ENCODE results near the gene CRYL1. TPM values are rescaled to one million over a fixed set of nuclear protein-coding genes. Genes with fewer than 3 reads are reported as not detected.

Gene CRYL1
- total RNA-seq, 1 experiment from 2014 or later: 5.9 TPM

DNA sequence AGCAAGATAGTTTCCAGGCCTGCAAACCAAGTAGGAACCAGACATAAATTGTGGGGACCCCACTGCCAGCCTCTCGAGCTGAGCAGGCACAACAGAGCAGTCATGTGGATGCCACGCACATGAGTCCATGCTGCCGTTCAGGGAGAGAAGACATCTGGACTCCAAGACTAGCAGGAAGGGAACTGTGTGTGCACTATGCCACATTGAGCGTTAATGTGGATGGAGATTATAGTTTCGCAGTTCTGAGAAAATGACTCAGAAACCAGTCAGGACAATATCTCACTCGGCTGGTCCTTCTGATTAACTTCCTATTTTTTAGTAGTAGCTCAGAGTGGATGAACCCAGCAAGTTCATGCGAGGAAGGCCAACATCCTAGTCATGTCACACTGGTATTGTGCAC lies 124.9 kb downstream of the CRYL1 start:
- intact Hi-C loops (cut with micrococcal nuclease; ENCODE audit: unreplicated experiment): no loop called here
- H3K27ac ChIP-seq (ENCODE audit: low read depth, low read length, poor library complexity, severe bottlenecking): no peak overlapping the region
- no peaks in the 10 kb centered on the region for H3K9me3 ChIP-seq (ENCODE audit: low read depth, low read length, poor library complexity, severe bottlenecking)
- no peaks in the 10 kb centered on the region for H3K4me1 ChIP-seq (ENCODE audit: insufficient read depth, low read length, poor library complexity, severe bottlenecking)
- TF ChIP-seq EZH2 (IDR thresholded peaks at IDR 0.05; ENCODE audit: borderline replicate concordance, low read depth, low read length, poor library complexity, severe bottlenecking): no peak
- TF ChIP-seq, protein P1, sequence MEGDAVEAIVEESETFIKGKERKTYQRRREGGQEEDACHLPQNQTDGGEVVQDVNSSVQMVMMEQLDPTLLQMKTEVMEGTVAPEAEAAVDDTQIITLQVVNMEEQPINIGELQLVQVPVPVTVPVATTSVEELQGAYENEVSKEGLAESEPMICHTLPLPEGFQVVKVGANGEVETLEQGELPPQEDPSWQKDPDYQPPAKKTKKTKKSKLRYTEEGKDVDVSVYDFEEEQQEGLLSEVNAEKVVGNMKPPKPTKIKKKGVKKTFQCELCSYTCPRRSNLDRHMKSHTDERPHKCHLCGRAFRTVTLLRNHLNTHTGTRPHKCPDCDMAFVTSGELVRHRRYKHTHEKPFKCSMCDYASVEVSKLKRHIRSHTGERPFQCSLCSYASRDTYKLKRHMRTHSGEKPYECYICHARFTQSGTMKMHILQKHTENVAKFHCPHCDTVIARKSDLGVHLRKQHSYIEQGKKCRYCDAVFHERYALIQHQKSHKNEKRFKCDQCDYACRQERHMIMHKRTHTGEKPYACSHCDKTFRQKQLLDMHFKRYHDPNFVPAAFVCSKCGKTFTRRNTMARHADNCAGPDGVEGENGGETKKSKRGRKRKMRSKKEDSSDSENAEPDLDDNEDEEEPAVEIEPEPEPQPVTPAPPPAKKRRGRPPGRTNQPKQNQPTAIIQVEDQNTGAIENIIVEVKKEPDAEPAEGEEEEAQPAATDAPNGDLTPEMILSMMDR (conservative IDR thresholded peaks at IDR 0.05; ENCODE audit: low read depth, low read length): no peak
- H3K36me3 ChIP-seq (ENCODE audit: insufficient read depth, low read length, poor library complexity, severe bottlenecking): no peaks in the 10 kb centered on the region
- no peak overlapping the region for H3K4me3 ChIP-seq (ENCODE audit: low read depth, low read length, poor library complexity, severe bottlenecking)
- no peaks in the 10 kb centered on the region for H3K27me3 ChIP-seq (replicated peaks; ENCODE audit: insufficient read depth, low read depth, low read length, poor library complexity)
- no TSS peak for BruUV-seq (replicated peaks)
- CTCF ChIA-PET: no interaction called here
- POLR2A ChIA-PET (ENCODE audit: low non-redundant PET): no interaction called here
- no peak for DNase-seq (ENCODE audit: low spot score)

DNA sequence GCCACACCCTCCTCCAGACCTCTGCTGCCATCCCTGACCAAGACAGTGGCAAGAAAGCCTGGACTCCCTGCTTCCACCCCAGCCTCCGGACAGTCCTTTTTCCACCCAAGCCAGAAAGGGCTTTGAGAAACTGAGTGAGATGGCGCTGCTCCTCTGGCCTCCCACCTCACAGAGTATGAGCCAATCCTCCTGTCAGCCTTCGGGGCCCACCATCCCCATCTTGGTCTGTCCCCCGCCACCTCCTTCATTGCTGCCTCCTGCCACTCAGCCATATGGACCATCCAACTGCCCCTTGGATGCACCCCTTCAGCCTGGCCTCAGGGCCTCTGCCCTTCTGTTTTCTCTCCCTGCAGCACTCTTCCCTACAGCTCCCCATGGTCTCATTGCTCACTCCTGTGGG lies 125.7 kb downstream of the CRYL1 start:
- Histone ChIP-seq H3K27me3 (replicated peaks; ENCODE audit: insufficient read depth, low read depth, low read length, poor library complexity) (no peaks in the 10 kb centered on the region), H3K27ac (ENCODE audit: low read depth, low read length, poor library complexity, severe bottlenecking) (no peak overlapping the region), H3K36me3 (ENCODE audit: insufficient read depth, low read length, poor library complexity, severe bottlenecking) (no peaks in the 10 kb centered on the region), H3K9me3 (ENCODE audit: low read depth, low read length, poor library complexity, severe bottlenecking) (no peaks in the 10 kb centered on the region), H3K4me3 (ENCODE audit: low read depth, low read length, poor library complexity, severe bottlenecking) (no peak overlapping the region), H3K4me1 (ENCODE audit: insufficient read depth, low read length, poor library complexity, severe bottlenecking) (no peaks in the 10 kb centered on the region)
- CTCF ChIA-PET: no interaction called here
- no peak for DNase-seq (ENCODE audit: low spot score)
- intact Hi-C loops (cut with micrococcal nuclease; ENCODE audit: unreplicated experiment): no loop called here
- TF ChIP-seq, protein P1 (conservative IDR thresholded peaks at IDR 0.05; ENCODE audit: low read depth, low read length): no peak
- no peak for TF ChIP-seq EZH2 (IDR thresholded peaks at IDR 0.05; ENCODE audit: borderline replicate concordance, low read depth, low read length, poor library complexity, severe bottlenecking)
- POLR2A ChIA-PET (ENCODE audit: low non-redundant PET): no interaction called here
- BruUV-seq (replicated peaks): no TSS peak

DNA sequence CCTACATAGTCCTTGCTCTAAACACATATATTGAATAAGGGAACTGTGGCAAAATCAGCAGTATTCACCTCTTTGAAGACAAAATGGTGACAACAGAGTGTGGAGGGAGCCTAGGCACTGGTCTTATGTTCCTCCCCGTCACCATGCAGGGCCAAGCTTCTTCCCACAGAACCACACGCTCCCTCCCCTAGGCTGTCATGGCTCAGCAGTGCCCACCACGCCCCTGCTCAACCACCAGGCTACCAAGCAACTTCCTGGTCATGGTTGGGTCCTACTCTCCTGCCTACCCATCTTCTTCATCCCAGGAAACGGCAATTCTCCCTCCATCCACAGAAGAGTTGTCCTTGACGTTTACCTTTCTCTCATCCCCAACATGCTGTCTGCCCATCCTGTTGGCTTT lies 126.1 kb downstream of the CRYL1 start:
- no peaks in the 10 kb centered on the region for H3K9me3 ChIP-seq (ENCODE audit: low read depth, low read length, poor library complexity, severe bottlenecking)
- H3K4me1 ChIP-seq (ENCODE audit: insufficient read depth, low read length, poor library complexity, severe bottlenecking): no peaks in the 10 kb centered on the region
- TF ChIP-seq, protein P1 (conservative IDR thresholded peaks at IDR 0.05; ENCODE audit: low read depth, low read length): no peak
- no peak overlapping the region for H3K4me3 ChIP-seq (ENCODE audit: low read depth, low read length, poor library complexity, severe bottlenecking)
- no peaks in the 10 kb centered on the region for H3K36me3 ChIP-seq (ENCODE audit: insufficient read depth, low read length, poor library complexity, severe bottlenecking)
- DNase-seq (ENCODE audit: low spot score): no peak
- no TSS peak for BruUV-seq (replicated peaks)
- H3K27me3 ChIP-seq (replicated peaks; ENCODE audit: insufficient read depth, low read depth, low read length, poor library complexity): no peaks in the 10 kb centered on the region
- ChIA-PET CTCF (no interaction called here), POLR2A (ENCODE audit: low non-redundant PET) (interaction anchor here (0.6 kb wide), 1 partner anchor 11 kb away, joined by 3 read pairs; no protein-coding TSS in a partner anchor)
- intact Hi-C loops (cut with micrococcal nuclease; ENCODE audit: unreplicated experiment): no loop called here
- no peak overlapping the region for H3K27ac ChIP-seq (ENCODE audit: low read depth, low read length, poor library complexity, severe bottlenecking)

Measured in A673 (cell line).